ENCODE measurements around the gene ZNF646. TPM values are rescaled to one million over a fixed set of nuclear protein-coding genes. Genes with fewer than 3 reads are reported as not detected.
A peak's percentile ranks its signal among the peaks of the same experiment; 100 is the strongest.

The ZNF646 gene
- total and polyA plus RNA-seq, 2 of the 13 experiments (the other 11 are each of a cell fraction or from before 2014, with no cell fraction given): 3.4 to 10.9 TPM

DNA sequence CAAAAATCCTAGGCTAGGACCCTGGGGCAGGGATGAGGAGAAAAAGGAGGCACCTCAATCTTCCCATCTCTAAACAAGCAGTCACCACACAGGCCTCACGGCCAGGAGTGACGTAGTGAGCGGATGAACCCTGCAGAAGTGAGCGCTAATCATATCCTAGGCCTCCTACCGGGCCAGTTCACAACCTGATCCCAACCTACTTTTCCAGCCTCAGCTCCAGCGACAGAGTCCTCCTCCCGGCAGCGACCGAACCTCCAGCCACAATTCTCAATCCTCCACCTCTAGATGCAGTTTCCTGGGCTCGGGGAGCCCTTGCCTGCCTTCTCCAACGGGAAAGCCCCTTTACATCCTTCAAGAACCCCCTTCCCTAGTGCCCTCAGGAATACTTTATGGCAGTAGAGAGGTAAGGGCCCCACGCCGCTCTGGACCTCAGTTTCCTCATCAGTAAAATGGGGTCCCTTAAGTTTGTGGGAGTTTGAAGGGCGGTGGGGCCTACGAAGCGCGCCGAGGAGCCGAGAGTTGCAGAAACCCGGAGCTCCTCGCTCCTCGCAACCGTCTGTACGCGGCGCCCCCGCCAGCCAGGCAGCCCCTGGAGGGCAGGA, 1.6 kb upstream of the ZNF646 start (continued):
- TF ChIP-seq, protein P1, sequence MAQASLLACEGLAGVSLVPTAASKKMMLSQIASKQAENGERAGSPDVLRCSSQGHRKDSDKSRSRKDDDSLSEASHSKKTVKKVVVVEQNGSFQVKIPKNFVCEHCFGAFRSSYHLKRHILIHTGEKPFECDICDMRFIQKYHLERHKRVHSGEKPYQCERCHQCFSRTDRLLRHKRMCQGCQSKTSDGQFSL (CRISPR knock-in tag; IDR thresholded peaks at IDR 0.05): no peak
- TF ChIP-seq ZNF12 (CRISPR knock-in tag; IDR thresholded peaks at IDR 0.05): no peak
- no peak for TF ChIP-seq REXO4 (CRISPR knock-in tag; IDR thresholded peaks at IDR 0.05; ENCODE audit: borderline replicate concordance)
- TF ChIP-seq ZNF75D (CRISPR knock-in tag; IDR thresholded peaks at IDR 0.05; ENCODE audit: borderline replicate concordance): no peak
- no peak for TF ChIP-seq REPIN1 (CRISPR knock-in tag; IDR thresholded peaks at IDR 0.05; ENCODE audit: borderline replicate concordance, low read depth)
- no peak for TF ChIP-seq ZNF772 (CRISPR knock-in tag; IDR thresholded peaks at IDR 0.05)
- no peak for TF ChIP-seq NFIB (CRISPR knock-in tag; IDR thresholded peaks at IDR 0.05; ENCODE audit: borderline replicate concordance)
- TF ChIP-seq, protein P2, sequence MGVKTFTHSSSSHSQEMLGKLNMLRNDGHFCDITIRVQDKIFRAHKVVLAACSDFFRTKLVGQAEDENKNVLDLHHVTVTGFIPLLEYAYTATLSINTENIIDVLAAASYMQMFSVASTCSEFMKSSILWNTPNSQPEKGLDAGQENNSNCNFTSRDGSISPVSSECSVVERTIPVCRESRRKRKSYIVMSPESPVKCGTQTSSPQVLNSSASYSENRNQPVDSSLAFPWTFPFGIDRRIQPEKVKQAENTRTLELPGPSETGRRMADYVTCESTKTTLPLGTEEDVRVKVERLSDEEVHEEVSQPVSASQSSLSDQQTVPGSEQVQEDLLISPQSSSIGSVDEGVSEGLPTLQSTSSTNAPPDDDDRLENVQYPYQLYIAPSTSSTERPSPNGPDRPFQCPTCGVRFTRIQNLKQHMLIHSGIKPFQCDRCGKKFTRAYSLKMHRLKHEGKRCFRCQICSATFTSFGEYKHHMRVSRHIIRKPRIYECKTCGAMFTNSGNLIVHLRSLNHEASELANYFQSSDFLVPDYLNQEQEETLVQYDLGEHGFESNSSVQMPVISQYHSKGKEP (CRISPR knock-in tag; IDR thresholded peaks at IDR 0.05): no peak; the same call in 1 of the 2 replicates
- TF ChIP-seq ZNF556 (CRISPR knock-in tag; IDR thresholded peaks at IDR 0.05; ENCODE audit: borderline replicate concordance): no peak
- TF ChIP-seq RARG (CRISPR knock-in tag; IDR thresholded peaks at IDR 0.05; ENCODE audit: low read depth): no peak
- no peak for TF ChIP-seq CCAR2 (optimal IDR thresholded peaks at IDR 0.05; ENCODE audit: low read depth, low read length)
- peak; percentile 50 for TF ChIP-seq HDAC1 (CRISPR knock-in tag; IDR thresholded peaks at IDR 0.05)
- TF ChIP-seq, protein P3, sequence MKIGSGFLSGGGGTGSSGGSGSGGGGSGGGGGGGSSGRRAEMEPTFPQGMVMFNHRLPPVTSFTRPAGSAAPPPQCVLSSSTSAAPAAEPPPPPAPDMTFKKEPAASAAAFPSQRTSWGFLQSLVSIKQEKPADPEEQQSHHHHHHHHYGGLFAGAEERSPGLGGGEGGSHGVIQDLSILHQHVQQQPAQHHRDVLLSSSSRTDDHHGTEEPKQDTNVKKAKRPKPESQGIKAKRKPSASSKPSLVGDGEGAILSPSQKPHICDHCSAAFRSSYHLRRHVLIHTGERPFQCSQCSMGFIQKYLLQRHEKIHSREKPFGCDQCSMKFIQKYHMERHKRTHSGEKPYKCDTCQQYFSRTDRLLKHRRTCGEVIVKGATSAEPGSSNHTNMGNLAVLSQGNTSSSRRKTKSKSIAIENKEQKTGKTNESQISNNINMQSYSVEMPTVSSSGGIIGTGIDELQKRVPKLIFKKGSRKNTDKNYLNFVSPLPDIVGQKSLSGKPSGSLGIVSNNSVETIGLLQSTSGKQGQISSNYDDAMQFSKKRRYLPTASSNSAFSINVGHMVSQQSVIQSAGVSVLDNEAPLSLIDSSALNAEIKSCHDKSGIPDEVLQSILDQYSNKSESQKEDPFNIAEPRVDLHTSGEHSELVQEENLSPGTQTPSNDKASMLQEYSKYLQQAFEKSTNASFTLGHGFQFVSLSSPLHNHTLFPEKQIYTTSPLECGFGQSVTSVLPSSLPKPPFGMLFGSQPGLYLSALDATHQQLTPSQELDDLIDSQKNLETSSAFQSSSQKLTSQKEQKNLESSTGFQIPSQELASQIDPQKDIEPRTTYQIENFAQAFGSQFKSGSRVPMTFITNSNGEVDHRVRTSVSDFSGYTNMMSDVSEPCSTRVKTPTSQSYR (CRISPR knock-in tag; IDR thresholded peaks at IDR 0.05; ENCODE audit: borderline replicate concordance): no peak
- no peak for TF ChIP-seq SCMH1 (CRISPR knock-in tag; IDR thresholded peaks at IDR 0.05; ENCODE audit: borderline replicate concordance)
- no peak for TF ChIP-seq POLR2AphosphoS5 (IDR thresholded peaks at IDR 0.05; ENCODE audit: low read depth, low read length)
- TF ChIP-seq ZNF256 (CRISPR knock-in tag; conservative IDR thresholded peaks at IDR 0.05): no peak
- TF ChIP-seq, protein P4, sequence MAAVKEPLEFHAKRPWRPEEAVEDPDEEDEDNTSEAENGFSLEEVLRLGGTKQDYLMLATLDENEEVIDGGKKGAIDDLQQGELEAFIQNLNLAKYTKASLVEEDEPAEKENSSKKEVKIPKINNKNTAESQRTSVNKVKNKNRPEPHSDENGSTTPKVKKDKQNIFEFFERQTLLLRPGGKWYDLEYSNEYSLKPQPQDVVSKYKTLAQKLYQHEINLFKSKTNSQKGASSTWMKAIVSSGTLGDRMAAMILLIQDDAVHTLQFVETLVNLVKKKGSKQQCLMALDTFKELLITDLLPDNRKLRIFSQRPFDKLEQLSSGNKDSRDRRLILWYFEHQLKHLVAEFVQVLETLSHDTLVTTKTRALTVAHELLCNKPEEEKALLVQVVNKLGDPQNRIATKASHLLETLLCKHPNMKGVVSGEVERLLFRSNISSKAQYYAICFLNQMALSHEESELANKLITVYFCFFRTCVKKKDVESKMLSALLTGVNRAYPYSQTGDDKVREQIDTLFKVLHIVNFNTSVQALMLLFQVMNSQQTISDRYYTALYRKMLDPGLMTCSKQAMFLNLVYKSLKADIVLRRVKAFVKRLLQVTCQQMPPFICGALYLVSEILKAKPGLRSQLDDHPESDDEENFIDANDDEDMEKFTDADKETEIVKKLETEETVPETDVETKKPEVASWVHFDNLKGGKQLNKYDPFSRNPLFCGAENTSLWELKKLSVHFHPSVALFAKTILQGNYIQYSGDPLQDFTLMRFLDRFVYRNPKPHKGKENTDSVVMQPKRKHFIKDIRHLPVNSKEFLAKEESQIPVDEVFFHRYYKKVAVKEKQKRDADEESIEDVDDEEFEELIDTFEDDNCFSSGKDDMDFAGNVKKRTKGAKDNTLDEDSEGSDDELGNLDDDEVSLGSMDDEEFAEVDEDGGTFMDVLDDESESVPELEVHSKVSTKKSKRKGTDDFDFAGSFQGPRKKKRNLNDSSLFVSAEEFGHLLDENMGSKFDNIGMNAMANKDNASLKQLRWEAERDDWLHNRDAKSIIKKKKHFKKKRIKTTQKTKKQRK (IDR thresholded peaks at IDR 0.05; ENCODE audit: low read length): no peak
